NCI-H2227 (cell line): ENCODE measurements around the gene PFN3.

ENCODE experiments used
- DNase-seq: peaks from one replicate; lab custom pipeline; 2025; ENCODE audit not compliant: unreplicated experiment; lab: John Stamatoyannopoulos, UW

PFN3 gene

GRCh38 chr5:177438468-177438867, 38.0 kb upstream of the PFN3 start:
- DNase-seq = no peak

GRCh38 chr5:177437623-177438022, 37.2 kb upstream of the PFN3 start:
- DNase-seq = peak; percentile 53

- DNase-seq = no peak
Observed at GRCh38 chr5:177435847-177436536, 35.5 kb upstream of the PFN3 start.

- no peak for DNase-seq
Observed at GRCh38 chr5:177434942-177435738, 34.7 kb upstream of the PFN3 start.

GRCh38 chr5:177434437-177434836, 34.0 kb upstream of the PFN3 start:
- DNase-seq = no peak

GRCh38 chr5:177433658-177434217, 33.3 kb upstream of the PFN3 start:
- no peak for DNase-seq

GRCh38 chr5:177432839-177433657, 32.6 kb upstream of the PFN3 start:
- no peak for DNase-seq

GRCh38 chr5:177432143-177432838, 31.8 kb upstream of the PFN3 start:
- no peak for DNase-seq

GRCh38 chr5:177431317-177432142, 31.1 kb upstream of the PFN3 start:
- DNase-seq = no peak

- no peak for DNase-seq
Observed at GRCh38 chr5:177430972-177431316, 30.5 kb upstream of the PFN3 start.

GRCh38 chr5:177430140-177430951, 29.9 kb upstream of the PFN3 start:
- DNase-seq = no peak

GRCh38 chr5:177429248-177430040, 29.0 kb upstream of the PFN3 start:
- no peak for DNase-seq

GRCh38 chr5:177428574-177429217, 28.2 kb upstream of the PFN3 start:
- no peak for DNase-seq

- no peak for DNase-seq
Observed at GRCh38 chr5:177427919-177428573, 27.6 kb upstream of the PFN3 start.

GRCh38 chr5:177427211-177427822, 26.9 kb upstream of the PFN3 start:
- no peak for DNase-seq

GRCh38 chr5:177426566-177427210, 26.2 kb upstream of the PFN3 start, which contains the start of gene GRK6:
Gene GRK6 (plus strand): TSS chr5:177426676. CDS start chr5:177426846, 170 bp downstream.
- DNase-seq = peak; percentile 58
